ENCODE data around the gene AGT. TPM values are rescaled to one million over a fixed set of nuclear protein-coding genes. Genes with fewer than 3 reads are reported as not detected.
"Not testable (repeated sequence)": the region's sequence is repeated elsewhere in the genome, so short reads cannot be mapped to it uniquely, and the experiment has no call there.

Gene AGT
- total RNA-seq, 1 donor from 2014 or later: 6.3 TPM

DNA sequence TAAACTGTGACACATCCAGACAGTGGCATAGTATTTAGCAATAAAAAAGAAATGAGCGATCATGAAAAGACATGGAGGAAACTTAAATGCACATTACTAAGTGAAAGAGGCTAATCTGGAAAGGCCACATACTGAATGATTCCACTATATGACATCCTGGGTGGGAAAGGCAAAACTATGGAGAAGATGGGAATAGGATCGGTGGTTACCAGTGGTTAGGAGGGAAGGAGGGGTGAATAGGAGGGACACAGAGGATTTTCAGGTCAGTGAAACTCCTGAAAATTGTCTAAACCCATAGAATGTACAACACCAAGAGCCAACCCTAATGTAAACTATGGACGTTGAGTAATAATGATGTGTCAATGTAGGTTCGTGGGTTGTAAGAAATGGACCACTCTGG lies 13.8 kb downstream of the AGT start:
- DNase-seq: no peak
- Mint-ChIP-seq H3K27me3 (ENCODE audit: unreplicated experiment) (no peaks in the 10 kb centered on the region), H3K4me3 (ENCODE audit: unreplicated experiment) (no peak overlapping the region), H3K36me3 (ENCODE audit: unreplicated experiment) (peaks cover 5% of the 10 kb centered on the region), H3K4me1 (ENCODE audit: low read depth, unreplicated experiment) (peaks cover 8% of the 10 kb centered on the region), H3K27ac (ENCODE audit: unreplicated experiment) (no peak overlapping the region), H3K9me3 (ENCODE audit: unreplicated experiment) (peaks cover 2% of the 10 kb centered on the region)
- TF ChIP-seq, protein P1, sequence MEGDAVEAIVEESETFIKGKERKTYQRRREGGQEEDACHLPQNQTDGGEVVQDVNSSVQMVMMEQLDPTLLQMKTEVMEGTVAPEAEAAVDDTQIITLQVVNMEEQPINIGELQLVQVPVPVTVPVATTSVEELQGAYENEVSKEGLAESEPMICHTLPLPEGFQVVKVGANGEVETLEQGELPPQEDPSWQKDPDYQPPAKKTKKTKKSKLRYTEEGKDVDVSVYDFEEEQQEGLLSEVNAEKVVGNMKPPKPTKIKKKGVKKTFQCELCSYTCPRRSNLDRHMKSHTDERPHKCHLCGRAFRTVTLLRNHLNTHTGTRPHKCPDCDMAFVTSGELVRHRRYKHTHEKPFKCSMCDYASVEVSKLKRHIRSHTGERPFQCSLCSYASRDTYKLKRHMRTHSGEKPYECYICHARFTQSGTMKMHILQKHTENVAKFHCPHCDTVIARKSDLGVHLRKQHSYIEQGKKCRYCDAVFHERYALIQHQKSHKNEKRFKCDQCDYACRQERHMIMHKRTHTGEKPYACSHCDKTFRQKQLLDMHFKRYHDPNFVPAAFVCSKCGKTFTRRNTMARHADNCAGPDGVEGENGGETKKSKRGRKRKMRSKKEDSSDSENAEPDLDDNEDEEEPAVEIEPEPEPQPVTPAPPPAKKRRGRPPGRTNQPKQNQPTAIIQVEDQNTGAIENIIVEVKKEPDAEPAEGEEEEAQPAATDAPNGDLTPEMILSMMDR (IDR thresholded peaks at IDR 0.05; ENCODE audit: partially characterized antibody, unreplicated experiment): no peak

DNA sequence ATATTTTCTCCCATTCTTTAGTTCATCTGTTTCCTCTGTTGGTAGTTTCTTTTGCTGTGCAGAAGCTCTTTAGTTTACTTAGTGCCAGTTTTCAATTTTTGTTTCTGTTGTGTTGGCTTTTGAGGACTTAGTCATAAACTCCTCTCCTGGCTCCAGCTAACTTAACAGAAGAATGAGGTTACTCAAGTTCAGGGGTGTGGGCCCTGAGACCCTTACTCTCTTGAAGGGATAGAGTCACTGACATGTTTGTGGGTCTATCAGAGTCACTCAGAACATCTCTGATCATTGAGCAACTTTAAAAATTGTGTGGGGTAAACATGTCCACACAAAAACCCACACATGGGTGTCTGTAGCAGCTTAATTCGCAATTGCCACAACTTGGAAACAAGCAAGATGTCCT lies 14.2 kb downstream of the AGT start:
- Mint-ChIP-seq H3K27me3 (ENCODE audit: unreplicated experiment) (peaks cover under 1% of the 10 kb centered on the region), H3K9me3 (ENCODE audit: unreplicated experiment) (peaks cover 2% of the 10 kb centered on the region), H3K36me3 (ENCODE audit: unreplicated experiment) (peaks cover under 1% of the 10 kb centered on the region), H3K4me1 (ENCODE audit: low read depth, unreplicated experiment) (peaks cover 8% of the 10 kb centered on the region), H3K27ac (ENCODE audit: unreplicated experiment) (no peak overlapping the region), H3K4me3 (ENCODE audit: unreplicated experiment) (no peak overlapping the region)
- TF ChIP-seq, protein P1 (IDR thresholded peaks at IDR 0.05; ENCODE audit: partially characterized antibody, unreplicated experiment): no peak
- no peak for DNase-seq

DNA sequence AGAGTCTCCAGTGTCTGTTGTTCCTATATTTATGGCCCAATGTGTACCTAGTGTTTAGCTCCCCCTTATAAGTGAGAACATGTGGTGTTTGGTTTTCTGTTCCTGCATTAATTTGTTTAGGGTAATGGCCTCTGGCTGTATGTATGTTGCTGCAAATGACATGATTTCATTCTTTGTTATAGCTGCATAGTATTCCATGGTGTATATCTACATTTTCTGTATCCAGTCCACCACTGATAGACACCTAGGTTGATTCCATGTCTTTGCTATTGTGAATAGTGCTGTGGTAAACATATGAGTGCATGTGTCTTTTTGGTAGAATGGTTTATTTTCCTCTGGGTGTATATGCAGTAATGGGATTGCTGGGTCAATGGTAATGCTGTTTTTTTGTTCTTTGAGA lies 15.0 kb downstream of the AGT start:
- H3K4me1 Mint-ChIP-seq (ENCODE audit: low read depth, unreplicated experiment); H3K4me3 Mint-ChIP-seq (ENCODE audit: unreplicated experiment); H3K36me3 Mint-ChIP-seq (ENCODE audit: unreplicated experiment); DNase-seq; H3K9me3 Mint-ChIP-seq (ENCODE audit: unreplicated experiment); H3K27ac Mint-ChIP-seq (ENCODE audit: unreplicated experiment); H3K27me3 Mint-ChIP-seq (ENCODE audit: unreplicated experiment): not testable (repeated sequence)

DNA sequence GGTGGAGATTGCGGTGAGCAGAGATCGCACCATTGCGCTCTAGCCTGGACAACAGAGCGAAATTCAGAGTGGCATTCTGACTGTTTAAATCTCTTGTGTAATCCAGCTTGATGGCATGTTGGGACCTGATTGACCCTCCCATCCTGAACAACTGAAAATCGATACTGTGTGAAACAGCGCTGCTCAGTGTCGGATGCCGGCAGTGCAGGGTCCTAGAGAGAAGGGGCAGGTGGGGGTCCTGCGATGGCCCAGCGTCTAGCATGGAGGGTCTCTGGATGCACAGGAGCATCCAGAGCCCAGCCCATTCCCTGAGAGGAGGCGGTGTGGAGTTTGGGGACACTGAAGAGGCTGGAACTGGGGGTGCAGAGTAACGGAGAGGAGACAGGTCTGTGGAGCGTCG lies 15.8 kb downstream of the AGT start:
- no peak overlapping the region for H3K27ac Mint-ChIP-seq (ENCODE audit: unreplicated experiment)
- H3K9me3 Mint-ChIP-seq (ENCODE audit: unreplicated experiment): peaks cover 4% of the 10 kb centered on the region

DNA sequence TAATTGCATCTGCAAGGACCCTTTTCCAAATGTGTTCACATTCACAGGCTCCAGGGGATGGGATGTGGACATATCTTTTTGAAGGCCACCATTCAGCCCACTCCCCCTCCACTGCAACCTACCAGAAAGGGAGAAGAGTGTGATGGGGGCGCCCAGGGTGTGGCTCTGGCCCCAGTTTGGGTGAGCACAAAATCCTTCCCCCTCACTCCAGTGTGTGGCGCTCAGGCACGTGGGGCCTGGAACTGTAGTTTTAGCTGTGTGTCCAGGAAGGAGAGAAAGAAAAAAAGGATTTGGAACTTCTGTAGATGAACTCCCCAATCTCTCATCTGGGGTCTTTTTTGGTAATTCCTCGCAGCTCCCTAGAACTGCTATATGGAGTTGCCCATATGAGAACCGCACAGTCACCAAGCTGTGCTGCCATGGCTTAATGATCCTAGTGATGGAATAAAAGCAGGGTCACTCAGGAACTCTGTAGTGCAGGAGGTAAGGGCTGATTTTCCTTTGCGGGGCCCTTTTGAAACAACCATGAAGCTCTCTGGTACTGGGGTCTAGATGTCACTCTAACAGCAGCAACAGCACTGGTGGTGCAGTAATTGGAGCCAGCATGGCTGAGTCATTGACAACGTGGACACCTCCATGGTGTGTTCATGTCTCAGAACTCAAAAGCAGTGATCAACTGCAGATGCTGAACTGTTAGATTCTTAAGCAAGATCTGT lies 17.0 kb downstream of the AGT start:
- Mint-ChIP-seq H3K27ac (ENCODE audit: unreplicated experiment) (no peak overlapping the region), H3K4me1 (ENCODE audit: low read depth, unreplicated experiment) (peaks cover 3% of the 10 kb centered on the region), H3K9me3 (ENCODE audit: unreplicated experiment) (peaks cover 4% of the 10 kb centered on the region), H3K27me3 (ENCODE audit: unreplicated experiment) (peaks cover 4% of the 10 kb centered on the region), H3K36me3 (ENCODE audit: unreplicated experiment) (no peaks in the 10 kb centered on the region), H3K4me3 (ENCODE audit: unreplicated experiment) (no peak overlapping the region)
- no peak for DNase-seq
- TF ChIP-seq, protein P1 (IDR thresholded peaks at IDR 0.05; ENCODE audit: partially characterized antibody, unreplicated experiment): no peak

More for the DNA sequence above, 15.8 kb downstream of the AGT start:
- Mint-ChIP-seq H3K4me1 (ENCODE audit: low read depth, unreplicated experiment) (peaks cover 8% of the 10 kb centered on the region), H3K36me3 (ENCODE audit: unreplicated experiment) (no peaks in the 10 kb centered on the region), H3K4me3 (ENCODE audit: unreplicated experiment) (no peak overlapping the region), H3K27me3 (ENCODE audit: unreplicated experiment) (peaks cover 4% of the 10 kb centered on the region)
- DNase-seq: no peak
- TF ChIP-seq, protein P1 (IDR thresholded peaks at IDR 0.05; ENCODE audit: partially characterized antibody, unreplicated experiment): no peak
